Stimulated activated CD4-positive, alpha-beta T cell treated with anti-CD3 and anti-CD28 coated beads, Interleukin-1b, Interleukin-23, amount 100 ng/mL, for 1 hour (primary cell): ENCODE data around the gene TNK2.

Source experiments
- DNase-seq, 2 donors: peaks; one replicate each; pipeline ENCODE4 v3.0.0-alpha.2; 2020; ENCODE audit warnings: low read depth in 2 of 2

The TNK2 gene

DNA sequence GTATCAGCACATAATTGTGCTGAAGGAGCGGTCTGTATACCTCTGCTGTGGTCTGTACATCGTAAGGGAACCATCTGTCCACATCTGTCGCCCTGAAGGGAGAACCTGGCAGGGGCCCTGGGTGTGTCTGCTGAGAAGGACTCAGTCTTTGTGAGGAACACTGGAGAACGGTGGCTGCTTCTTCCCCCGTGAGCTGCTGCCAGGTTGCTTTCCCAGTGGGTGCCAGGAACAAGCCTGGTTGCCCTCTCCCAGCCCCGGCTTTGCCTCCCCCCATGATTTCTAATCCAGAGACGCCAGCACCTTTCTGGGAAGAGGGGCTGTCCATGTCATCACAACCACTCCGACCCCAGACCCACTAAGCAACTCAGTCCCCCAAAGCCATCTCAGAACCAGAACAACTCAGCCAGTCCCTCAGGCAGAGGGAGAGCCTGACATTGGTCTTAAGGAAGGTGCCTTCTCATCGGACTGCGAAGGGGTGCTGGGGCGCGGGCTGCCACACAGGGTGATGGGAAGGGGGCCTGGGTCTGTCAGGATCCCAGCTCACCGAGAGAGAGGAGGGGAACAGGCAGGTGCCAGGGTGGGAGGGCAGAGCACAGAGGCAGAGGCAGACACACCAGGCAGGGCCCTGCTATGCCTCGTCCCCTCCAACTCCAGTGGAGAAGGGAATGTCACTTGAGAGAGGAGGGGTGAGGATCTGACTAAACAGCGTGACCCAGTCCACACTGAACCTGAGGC, 8.5 kb downstream of the TNK2 start:
- no peak for DNase-seq

DNA sequence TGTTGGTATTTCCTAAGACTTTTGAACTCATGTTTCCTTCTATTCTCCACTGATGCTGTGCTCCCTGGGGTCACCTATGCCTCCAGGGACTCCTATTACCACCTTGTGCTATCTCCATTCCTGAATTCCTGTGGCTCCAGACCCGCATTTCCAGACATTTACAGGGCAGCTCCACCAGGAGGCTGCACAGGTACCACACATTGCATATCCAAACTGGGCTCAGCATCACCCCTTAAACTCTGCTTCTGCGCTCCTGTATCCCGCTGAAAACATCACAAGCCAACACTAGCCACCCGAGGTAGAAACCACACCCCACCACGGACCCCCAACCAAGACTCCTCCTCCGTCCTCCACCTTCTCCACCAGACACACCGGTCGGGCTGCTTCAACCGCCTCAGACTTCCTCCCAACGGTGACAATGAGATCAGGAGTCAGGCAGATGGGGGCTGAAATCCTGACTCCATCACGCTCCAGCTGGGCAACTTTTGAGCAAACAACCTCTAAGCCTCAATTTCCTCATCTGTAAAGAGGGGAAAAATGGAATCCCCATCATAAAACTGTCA, 10.4 kb downstream of the TNK2 start:
- no peak for DNase-seq

GRCh38 chr3:195897081-195897852, 11.1 kb downstream of the TNK2 start:
- DNase-seq: no peak

DNA sequence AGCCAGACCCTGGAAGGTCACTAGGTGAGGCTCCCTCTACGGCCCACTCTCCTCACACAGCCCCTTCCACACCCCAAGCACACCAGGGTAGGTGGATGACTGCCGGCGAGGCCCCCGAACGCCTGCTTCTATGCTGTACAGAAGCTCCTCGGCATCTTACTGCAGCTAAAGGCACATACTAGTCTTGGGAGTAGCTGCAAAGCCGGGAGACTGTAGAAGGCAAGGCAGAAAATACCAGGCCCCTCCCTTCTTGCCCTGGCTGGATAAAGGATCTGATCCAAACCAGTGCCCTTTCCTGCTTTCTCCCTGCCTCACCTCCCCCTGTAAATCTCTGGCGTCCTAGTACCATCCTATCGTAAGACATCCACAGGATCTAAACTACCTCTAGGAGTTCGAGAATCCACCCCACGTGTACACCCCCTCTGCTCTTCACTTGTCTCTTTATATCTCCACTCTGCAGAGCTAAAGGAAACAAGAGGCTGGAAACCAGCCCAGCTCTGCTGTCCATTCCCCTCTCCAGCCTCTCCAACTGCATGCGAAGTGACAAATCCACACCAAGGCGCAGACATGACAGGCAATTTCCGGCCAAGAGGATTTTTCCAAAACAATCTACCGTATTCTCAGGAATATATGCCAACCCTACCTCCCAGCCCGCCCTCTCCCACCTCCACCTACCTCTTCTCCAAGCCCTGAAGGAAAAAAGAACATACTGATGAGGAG, 11.8 kb downstream of the TNK2 start:
- no peak for DNase-seq

DNA sequence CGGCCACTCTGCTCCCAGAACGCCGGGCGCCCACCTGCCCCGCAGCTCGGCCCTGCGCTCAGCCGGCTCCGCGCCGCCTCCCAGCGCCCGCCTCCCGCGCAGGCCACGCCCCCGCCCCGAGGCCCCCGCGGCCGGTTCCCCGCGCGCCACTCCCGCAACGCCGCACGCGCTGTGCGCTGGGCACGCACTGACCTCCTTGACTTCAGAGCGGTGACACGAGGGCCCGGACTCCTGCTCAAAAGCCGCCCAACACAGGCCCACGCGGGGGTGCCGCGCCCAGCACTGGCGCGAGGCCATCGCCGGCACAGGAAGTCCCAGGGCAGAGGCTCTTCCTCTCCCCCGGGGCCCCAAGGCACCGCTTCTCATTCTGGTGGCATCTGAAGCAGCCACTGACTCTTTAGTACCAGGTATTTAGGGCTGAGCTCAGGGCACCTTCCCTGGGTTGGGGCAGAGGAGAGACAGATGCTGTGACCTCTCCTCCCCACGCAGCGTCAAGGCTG, 12.4 kb downstream of the TNK2 start:
- DNase-seq: no peak

DNA sequence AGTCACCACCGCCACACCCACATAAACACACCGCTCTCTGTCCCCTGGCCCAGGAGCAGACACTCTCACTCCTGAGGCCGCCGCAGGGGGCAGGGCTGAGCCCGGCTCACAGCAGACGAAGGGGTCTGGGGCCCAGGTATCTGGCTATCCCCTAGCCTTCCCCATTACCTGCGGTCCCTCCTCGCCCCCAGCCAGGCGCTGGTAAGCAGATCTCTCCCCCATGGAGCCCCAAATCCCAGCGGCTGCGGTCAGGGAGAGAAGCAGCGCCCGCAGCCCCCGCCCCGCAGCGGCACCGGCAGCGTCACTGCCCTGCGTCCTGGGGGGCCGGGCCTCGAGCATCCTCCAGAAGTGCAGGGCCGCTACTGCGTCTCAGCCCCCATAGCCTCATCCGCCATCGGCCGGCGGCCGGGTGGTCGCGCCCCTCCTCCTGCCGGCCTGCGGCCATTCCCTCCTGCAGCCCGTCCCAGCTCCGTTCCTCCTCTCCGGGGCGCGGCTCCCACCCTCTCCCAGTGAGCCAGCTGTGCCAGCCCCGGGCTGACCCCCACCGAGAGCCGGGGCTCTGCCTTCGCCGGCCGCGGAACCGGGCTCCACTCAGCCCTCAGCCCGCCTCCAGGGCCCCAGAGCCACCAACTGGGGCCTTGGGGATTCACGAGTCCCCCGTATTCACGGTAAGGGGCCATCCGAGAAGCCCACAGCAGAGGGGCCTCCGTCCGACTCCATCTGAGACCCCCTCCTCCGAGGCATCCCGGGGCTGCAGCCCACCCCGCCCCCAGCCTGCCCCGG, 13.1 kb downstream of the TNK2 start:
- DNase-seq: no peak

DNA sequence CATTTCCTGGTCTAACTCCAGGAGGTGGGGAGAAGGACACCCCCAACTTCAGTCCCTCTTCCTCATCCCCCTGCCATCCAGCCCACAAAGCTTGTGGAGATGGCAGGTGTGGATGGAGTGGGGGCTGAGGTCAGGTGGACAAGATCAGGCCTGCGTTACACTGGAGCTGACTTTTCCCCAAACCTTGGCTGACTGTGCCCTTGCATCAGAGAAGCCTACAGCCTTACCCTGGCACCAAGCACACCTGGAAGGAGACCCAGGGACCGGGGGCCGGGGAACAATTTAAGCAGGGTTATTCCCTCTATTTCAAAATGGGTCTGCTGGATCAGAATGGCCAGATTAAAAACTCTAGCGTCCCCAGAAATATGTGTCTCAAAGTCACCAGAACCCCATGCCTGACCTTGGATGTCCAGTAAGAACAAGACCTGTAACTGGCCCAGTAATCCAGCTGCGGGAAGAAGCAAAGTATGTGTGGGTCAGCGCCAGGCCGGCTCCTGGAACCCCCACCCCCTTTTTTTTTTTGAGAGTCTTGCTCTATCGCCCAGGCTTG, 14.4 kb downstream of the TNK2 start:
- no peak for DNase-seq

DNA sequence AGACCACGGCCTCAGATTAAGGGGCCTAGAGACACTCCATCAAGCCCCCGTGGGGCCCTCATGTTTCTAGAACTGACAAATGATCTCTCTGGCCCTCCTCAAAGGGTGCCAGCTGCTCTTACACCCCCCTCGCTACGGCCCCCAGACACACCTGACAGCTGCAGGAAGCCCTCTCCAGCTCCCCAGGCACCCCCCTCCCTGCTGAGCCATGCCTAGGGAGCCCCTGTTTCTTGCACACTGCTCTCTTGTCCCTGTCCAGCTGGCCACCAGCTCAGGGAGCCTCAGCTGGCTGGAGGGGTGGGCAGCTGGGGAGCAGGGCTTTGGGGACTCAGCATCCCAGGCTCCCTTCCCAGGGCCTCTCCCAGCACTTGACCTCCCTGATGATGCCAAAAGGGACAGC, 14.8 kb downstream of the TNK2 start:
- no peak for DNase-seq

DNA sequence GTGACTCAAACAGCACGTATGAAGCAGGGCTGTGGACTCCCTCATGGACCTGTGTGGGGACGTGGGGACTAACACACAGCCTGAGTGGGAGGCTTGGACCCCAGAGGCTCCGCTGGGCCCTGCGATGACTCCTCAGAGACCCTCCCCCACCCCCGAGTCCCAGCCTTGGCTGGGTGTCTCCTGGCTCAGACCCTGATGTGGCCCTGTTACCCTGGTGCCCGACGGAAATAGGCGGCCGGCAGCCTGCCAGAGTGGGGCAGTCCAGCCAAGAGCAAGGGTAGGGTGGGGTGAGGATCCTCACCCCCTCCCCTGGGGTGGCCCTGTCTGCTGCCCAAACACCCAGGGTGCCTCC, 15.3 kb downstream of the TNK2 start:
- DNase-seq: no peak

- no peak for DNase-seq
Measured at GRCh38 chr3:195892105-195893043, 16.0 kb downstream of the TNK2 start.

- no peak for DNase-seq
Measured at GRCh38 chr3:195891431-195892104, 16.8 kb downstream of the TNK2 start.

- DNase-seq: no peak
Measured at GRCh38 chr3:195889870-195890295, 18.5 kb downstream of the TNK2 start.

- no peak for DNase-seq
Measured at GRCh38 chr3:195888981-195889869, 19.1 kb downstream of the TNK2 start.

GRCh38 chr3:195888311-195888761, 20.0 kb downstream of the TNK2 start:
- DNase-seq: no peak

GRCh38 chr3:195887670-195888069, 20.7 kb downstream of the TNK2 start:
- DNase-seq: no peak

DNA sequence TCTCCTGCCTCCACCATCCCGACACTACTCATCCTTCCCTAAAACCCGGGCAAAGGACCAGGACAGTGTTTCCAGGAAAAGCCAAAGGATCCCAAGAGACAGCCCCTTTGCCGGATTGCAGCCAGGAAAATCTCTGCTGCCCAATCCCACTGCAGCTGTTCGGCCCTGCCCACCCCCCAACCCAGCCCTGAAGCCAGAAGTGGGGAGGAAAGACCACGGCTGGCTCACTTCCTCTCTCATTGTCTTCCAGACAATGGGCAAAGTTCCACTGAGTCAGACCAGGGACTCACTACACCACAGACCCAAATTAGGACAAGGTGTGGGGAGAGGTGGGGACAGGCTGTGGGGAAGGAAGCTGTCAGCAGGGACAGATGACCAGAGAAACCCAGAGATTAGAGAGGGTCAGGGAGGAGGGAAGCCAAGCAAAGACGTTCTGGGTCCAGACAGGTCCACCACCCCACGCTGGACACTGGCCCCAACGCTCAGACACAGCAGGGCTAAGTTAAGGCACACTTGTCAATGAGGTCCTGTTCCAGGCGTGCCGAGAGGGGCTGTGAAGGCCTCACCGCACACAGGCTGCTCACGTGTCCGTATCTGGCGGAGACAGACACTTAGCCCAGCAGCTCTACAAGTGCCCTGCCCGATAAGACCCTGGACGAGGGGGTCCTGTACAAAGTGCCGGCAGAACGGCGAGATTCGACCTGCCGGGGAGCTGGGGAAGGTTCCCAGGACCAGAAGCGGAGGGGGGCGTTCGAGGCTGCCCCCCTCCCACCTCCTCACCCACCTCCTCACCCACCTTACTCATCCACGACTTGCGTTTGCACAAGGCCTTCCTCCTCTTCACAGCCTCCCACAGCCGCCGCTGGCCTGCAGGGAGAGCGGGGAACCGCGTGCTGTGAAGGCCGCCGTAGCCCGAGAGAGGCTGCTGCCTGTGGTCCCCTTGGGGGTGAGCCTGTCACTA, 21.9 kb downstream of the TNK2 start:
- no peak for DNase-seq
